PFSK-1 (cell line): ENCODE measurements around the gene IL19.

Experiments
- POLR2AphosphoS5 ChIP-seq: IDR thresholded peaks from 2 replicates; pipeline ENCODE4 v1.6.1; 2012; ENCODE audit warnings: low read depth, mild to moderate bottlenecking, control low read depth, low read length, moderate library complexity
- REST ChIP-seq, 2 experiments: IDR thresholded peaks; 2 replicates each; pipeline versions ENCODE4 v1.6.1 to v1.8.0; 2011 to 2012; ENCODE audit warnings: low read depth in 2 of 2, low read length in 2 of 2, control low read depth in 1 of 2, inconsistent platforms in 1 of 2, mild to moderate bottlenecking in 1 of 2, moderate library complexity in 1 of 2; ENCODE audit not compliant: insufficient read depth in 1 of 2
- SIN3A ChIP-seq: IDR thresholded peaks from 2 replicates; pipeline ENCODE4 v1.6.1; 2012; ENCODE audit warnings: mild to moderate bottlenecking, low read length, moderate library complexity, borderline replicate concordance; ENCODE audit not compliant: insufficient read depth
- TAF1 ChIP-seq: IDR thresholded peaks from 2 replicates; pipeline ENCODE4 v1.6.1; 2012; ENCODE audit warnings: low read length, control low read depth, borderline replicate concordance; ENCODE audit not compliant: insufficient read depth

GRCh38 chr1:206834711-206835110, 64.1 kb downstream of the IL19 start:
- TF ChIP-seq REST (IDR thresholded peaks at IDR 0.05; ENCODE audit: insufficient read depth in 1 of 2, low read depth in 2 of 2, low read length in 2 of 2) (no peak), POLR2AphosphoS5 (no peak), SIN3A (no peak), TAF1 (no peak)
